WTC11 (cell line): Measurements from ENCODE around the gene NNT. TPM values are rescaled to one million over a fixed set of nuclear protein-coding genes. Genes with fewer than 3 reads are reported as not detected.

Experiments used
- ATAC-seq: fragments of 200-7000 bp; cut with Tn5 transposase; 2 replicates; pipeline ENCODE4 v1.10.0; 2021; ENCODE audit warnings: mild to moderate bottlenecking, moderate library complexity
- CTCF ChIA-PET: fragments of 300-600 bp; sonication (Branson Sonifier 250); formaldehyde crosslinking; loops from one replicate; lab custom pipeline; 2021; ENCODE audit warnings: antibody characterized with exemption; lab: Charles Lee
- POLR2A ChIA-PET: fragments of 350-600 bp; sonication (Branson Sonifier 250); formaldehyde crosslinking; loops from one replicate; lab custom pipeline; 2021; ENCODE audit warnings: antibody characterized with exemption; lab: Charles Lee
- DNase-seq: peaks from one replicate; pipeline ENCODE4 v3.0.0; 2021; ENCODE audit warnings: low spot score
- H3K27ac Mint-ChIP-seq: 2 replicates; pipeline ENCODE4 v1.8.0; 2021; ENCODE audit warnings: mixed read lengths
- H3K27me3 Mint-ChIP-seq: 2 replicates; pipeline ENCODE4 v1.8.0; 2021; ENCODE audit warnings: low read depth, mild to moderate bottlenecking, moderate library complexity, mixed read lengths
- H3K36me3 Mint-ChIP-seq: 2 replicates; pipeline ENCODE4 v1.8.0; 2021; ENCODE audit warnings: mixed read lengths
- H3K4me1 Mint-ChIP-seq: 2 replicates; pipeline ENCODE4 v1.8.0; 2022; ENCODE audit warnings: mixed read lengths
- H3K4me3 Mint-ChIP-seq: 2 replicates; pipeline ENCODE4 v1.8.0; 2021; ENCODE audit warnings: mild to moderate bottlenecking, moderate library complexity, mixed read lengths
- H3K9me3 Mint-ChIP-seq: 2 replicates; pipeline ENCODE4 v1.8.0; 2021; ENCODE audit warnings: mixed read lengths
- ARID4B ChIP-seq: sonication (generic); formaldehyde crosslinking; IDR thresholded peaks from 2 replicates; pipeline ENCODE4 v1.8.0; 2023; ENCODE audit warnings: missing genetic modification reagents, mild to moderate bottlenecking, borderline replicate concordance
- CDX4 ChIP-seq: fragments of 250-450 bp; sonication (Bioruptor Pico); IDR thresholded peaks from 2 replicates; pipeline ENCODE4 v1.9.0; 2021; ENCODE audit warnings: moderate library complexity, mild to moderate bottlenecking, inconsistent platforms, borderline replicate concordance
- EMX1 ChIP-seq: fragments of 250-450 bp; sonication (Bioruptor Pico); IDR thresholded peaks from 2 replicates; pipeline ENCODE4 v1.8.0; 2021; ENCODE audit warnings: mild to moderate bottlenecking
- FOXP4 ChIP-seq: sonication (generic); formaldehyde crosslinking; IDR thresholded peaks from 2 replicates; pipeline ENCODE4 v1.8.0; 2022; ENCODE audit warnings: mild to moderate bottlenecking, missing genetic modification reagents
- GABPB1 ChIP-seq: sonication (generic); formaldehyde crosslinking; IDR thresholded peaks from 2 replicates; pipeline ENCODE4 v1.8.1; 2023; ENCODE audit warnings: mild to moderate bottlenecking, missing genetic modification reagents
- JAZF1 ChIP-seq: fragments of 250-450 bp; sonication (Bioruptor Pico); IDR thresholded peaks from 2 replicates; pipeline ENCODE4 v1.9.0; 2021; ENCODE audit warnings: moderate library complexity, mild to moderate bottlenecking, inconsistent platforms
- MXD4 ChIP-seq: fragments of 250-450 bp; sonication (Bioruptor Pico); IDR thresholded peaks from 2 replicates; pipeline ENCODE4 v1.8.0; 2021; ENCODE audit warnings: mild to moderate bottlenecking, moderate library complexity, borderline replicate concordance
- NFE2L1 ChIP-seq: sonication (generic); formaldehyde crosslinking; IDR thresholded peaks from 2 replicates; pipeline ENCODE4 v1.8.1; 2023; ENCODE audit warnings: missing genetic modification reagents
- NR2C2 ChIP-seq: sonication (generic); formaldehyde crosslinking; IDR thresholded peaks from 2 replicates; pipeline ENCODE4 v1.8.0; 2022; ENCODE audit warnings: mild to moderate bottlenecking, missing genetic modification reagents
- SMAD4 ChIP-seq: sonication (generic); formaldehyde crosslinking; IDR thresholded peaks from 2 replicates; pipeline ENCODE4 v1.8.0; 2022; ENCODE audit warnings: mild to moderate bottlenecking, missing genetic modification reagents
- ZNF396 ChIP-seq: fragments of 250-450 bp; sonication (Bioruptor Pico); IDR thresholded peaks from 2 replicates; pipeline ENCODE4 v1.8.0; 2021; ENCODE audit warnings: mild to moderate bottlenecking, moderate library complexity, borderline replicate concordance
- ZNF423 ChIP-seq: fragments of 250-450 bp; sonication (Bioruptor Pico); IDR thresholded peaks from 2 replicates; pipeline ENCODE4 v2.1.2; 2022; ENCODE audit warnings: mild to moderate bottlenecking, moderate library complexity
- ZNF532 ChIP-seq: fragments of 250-450 bp; sonication (Bioruptor Pico); IDR thresholded peaks from 2 replicates; pipeline ENCODE4 v1.9.0; 2021; ENCODE audit warnings: mild to moderate bottlenecking, borderline replicate concordance
- total RNA-seq: library from RNA; stranded (reverse); gene quantifications from 3 replicates; pipeline ENCODE4 v1.2.3, GENCODE V29; 2021
- TF ChIP-seq, protein P1 (sequence below): sonication (generic); formaldehyde crosslinking; IDR thresholded peaks from 2 replicates; pipeline ENCODE4 v1.8.1; 2023; ENCODE audit warnings: mild to moderate bottlenecking, missing genetic modification reagents

The NNT gene
- total RNA-seq, 1 experiment from 2014 or later: 37.6 TPM

GRCh38 chr5:43553381-43553780 lies 49.6 kb upstream of the NNT start:
- Mint-ChIP-seq H3K27ac (no peak overlapping the region), H3K4me1 (peaks cover 10% of the 10 kb centered on the region), H3K36me3 (peaks cover 16% of the 10 kb centered on the region), H3K4me3 (no peak overlapping the region), H3K9me3 (no peaks in the 10 kb centered on the region), H3K27me3 (no peaks in the 10 kb centered on the region)
- no peak for DNase-seq
- ChIA-PET POLR2A (no interaction called here), CTCF (no interaction called here)
- no peak for TF ChIP-seq CDX4 (CRISPR knock-in tag)
- TF ChIP-seq ZNF423 (CRISPR knock-in tag): no peak
- no peak for TF ChIP-seq ZNF532 (CRISPR knock-in tag)
- no peak for ATAC-seq

GRCh38 chr5:43554497-43554896 lies 48.5 kb upstream of the NNT start:
- DNase-seq (no peak), ATAC-seq (no peak)
- POLR2A ChIA-PET: interaction anchor here (1.2 kb wide), 1 partner anchor 40 kb away, joined by 3 read pairs; the partner anchor contains the start of gene C5orf34
- Mint-ChIP-seq H3K36me3 (peaks cover 11% of the 10 kb centered on the region; the same call in 1 of the 2 replicates), H3K9me3 (no peaks in the 10 kb centered on the region), H3K4me3 (no peak overlapping the region), H3K4me1 (peaks cover 10% of the 10 kb centered on the region), H3K27me3 (no peaks in the 10 kb centered on the region), H3K27ac (no peak overlapping the region)
- no peak for TF ChIP-seq ZNF396 (CRISPR knock-in tag)
- TF ChIP-seq NFE2L1 (CRISPR knock-in tag): no peak
- TF ChIP-seq JAZF1 (CRISPR knock-in tag): no peak
- TF ChIP-seq ARID4B: no peak
- TF ChIP-seq MXD4: no peak
- no peak for TF ChIP-seq EMX1 (CRISPR knock-in tag)
- TF ChIP-seq SMAD4 (CRISPR knock-in tag): no peak
- no peak for TF ChIP-seq GABPB1 (CRISPR knock-in tag)
- TF ChIP-seq NR2C2 (CRISPR knock-in tag): no peak
- TF ChIP-seq ZNF532 (CRISPR knock-in tag): no peak
- no peak for TF ChIP-seq FOXP4 (CRISPR knock-in tag)
- TF ChIP-seq, protein P1, sequence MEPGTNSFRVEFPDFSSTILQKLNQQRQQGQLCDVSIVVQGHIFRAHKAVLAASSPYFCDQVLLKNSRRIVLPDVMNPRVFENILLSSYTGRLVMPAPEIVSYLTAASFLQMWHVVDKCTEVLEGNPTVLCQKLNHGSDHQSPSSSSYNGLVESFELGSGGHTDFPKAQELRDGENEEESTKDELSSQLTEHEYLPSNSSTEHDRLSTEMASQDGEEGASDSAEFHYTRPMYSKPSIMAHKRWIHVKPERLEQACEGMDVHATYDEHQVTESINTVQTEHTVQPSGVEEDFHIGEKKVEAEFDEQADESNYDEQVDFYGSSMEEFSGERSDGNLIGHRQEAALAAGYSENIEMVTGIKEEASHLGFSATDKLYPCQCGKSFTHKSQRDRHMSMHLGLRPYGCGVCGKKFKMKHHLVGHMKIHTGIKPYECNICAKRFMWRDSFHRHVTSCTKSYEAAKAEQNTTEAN (CRISPR knock-in tag): no peak
- CTCF ChIA-PET: no interaction called here
